Skeletal muscle tissue (tissue), 4 donors: ENCODE measurements around the gene PLD5. TPM values are rescaled to one million over a fixed set of nuclear protein-coding genes. Genes with fewer than 3 reads are reported as not detected.

Experiments
- H3K27ac ChIP-seq: one replicate; pipeline ENCODE4 v1.7.0; 2013; ENCODE audit warnings: mild to moderate bottlenecking, low read depth, low read length, inconsistent platforms
- H3K27me3 ChIP-seq, 3 donors: one replicate each; pipeline ENCODE4 v1.7.0; 2013; ENCODE audit warnings: low read length in 3 of 3; ENCODE audit not compliant: control insufficient read depth in 3 of 3, insufficient read depth in 3 of 3
- H3K36me3 ChIP-seq, 3 donors: one replicate each; pipeline ENCODE4 v1.7.0; 2013; ENCODE audit warnings: low read length in 3 of 3; ENCODE audit not compliant: control insufficient read depth in 3 of 3, insufficient read depth in 3 of 3
- H3K4me1 ChIP-seq, 3 donors: one replicate each; pipeline ENCODE4 v1.7.0; 2013; ENCODE audit warnings: low read length in 3 of 3, mild to moderate bottlenecking in 3 of 3; ENCODE audit not compliant: control insufficient read depth in 3 of 3, insufficient read depth in 3 of 3
- H3K4me3 ChIP-seq, 3 donors: one replicate each; pipeline ENCODE4 v1.7.0; 2013; ENCODE audit warnings: low read length in 3 of 3
- H3K9ac ChIP-seq, 3 donors: one replicate each; pipeline ENCODE4 v1.7.0; 2013; ENCODE audit warnings: low read length in 3 of 3, mild to moderate bottlenecking in 3 of 3, moderate library complexity in 2 of 3, low read depth in 1 of 3
- H3K9me3 ChIP-seq, 3 donors: one replicate each; pipeline ENCODE4 v1.7.0; 2013; ENCODE audit warnings: low read length in 3 of 3; ENCODE audit not compliant: control insufficient read depth in 3 of 3
- total RNA-seq: library from RNA; depleted of rRNA; stranded (reverse); fragments of >200 nt; gene quantifications from one replicate; pipeline ENCODE4 v1.2.3, GENCODE V29; 2014
- donor health status: Osteomylitis.

Gene PLD5
- total RNA-seq, 1 donor from 2014 or later: 0.52 TPM

DNA sequence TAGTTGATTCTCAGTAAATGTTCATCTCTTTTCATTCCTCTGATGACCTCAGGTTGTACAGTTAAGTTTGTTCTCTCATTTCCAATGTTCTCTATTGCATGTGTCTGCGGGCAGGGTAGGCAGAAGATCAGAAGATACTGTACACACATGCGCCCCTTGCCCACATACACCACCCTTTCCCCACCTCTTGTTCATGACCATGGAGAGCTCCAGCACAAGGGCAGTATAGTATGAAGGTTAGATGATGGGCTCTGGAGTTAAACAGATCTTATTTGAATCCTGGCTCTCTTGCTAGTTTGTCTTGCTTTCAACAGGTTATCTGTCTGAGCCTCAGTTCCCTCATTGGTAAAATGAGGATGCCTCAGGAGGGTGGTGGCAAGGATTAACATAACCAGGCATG, 17.8 kb upstream of the PLD5 start:
- Histone ChIP-seq H3K27ac (no peak overlapping the region), H3K27me3 (no peaks in the 10 kb centered on the region), H3K4me3 (no peak overlapping the region), H3K4me1 (no peaks in the 10 kb centered on the region), H3K9ac (no peak overlapping the region), H3K36me3 (no peaks in the 10 kb centered on the region), H3K9me3 (peaks cover 0 to 3% (median 0%) of the 10 kb centered on the region in 3 donors)

DNA sequence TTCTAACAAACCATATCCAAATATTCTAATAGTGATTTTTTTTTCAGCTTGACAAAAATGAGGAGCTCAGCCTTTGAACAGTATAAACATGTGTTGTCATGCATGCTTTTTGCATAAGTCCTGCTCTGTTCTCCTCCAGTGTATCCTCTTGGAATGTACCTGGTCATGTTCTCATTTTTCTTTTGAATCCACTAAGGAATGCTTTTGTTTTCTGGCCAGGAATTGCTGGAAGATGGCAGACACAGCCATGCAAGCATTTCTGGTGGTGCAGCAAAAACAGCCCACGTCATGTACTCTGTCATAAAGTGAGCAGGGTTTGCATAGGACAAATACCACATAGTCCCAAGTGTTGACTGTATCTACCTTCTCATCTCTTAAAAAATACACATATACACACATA, 11.5 kb upstream of the PLD5 start:
- Histone ChIP-seq H3K9ac (no peak overlapping the region), H3K27me3 (no peaks in the 10 kb centered on the region), H3K4me1 (no peaks in the 10 kb centered on the region), H3K4me3 (no peak overlapping the region), H3K27ac (no peak overlapping the region), H3K9me3 (peaks cover 0 to 3% (median 0%) of the 10 kb centered on the region in 3 donors), H3K36me3 (no peaks in the 10 kb centered on the region)

DNA sequence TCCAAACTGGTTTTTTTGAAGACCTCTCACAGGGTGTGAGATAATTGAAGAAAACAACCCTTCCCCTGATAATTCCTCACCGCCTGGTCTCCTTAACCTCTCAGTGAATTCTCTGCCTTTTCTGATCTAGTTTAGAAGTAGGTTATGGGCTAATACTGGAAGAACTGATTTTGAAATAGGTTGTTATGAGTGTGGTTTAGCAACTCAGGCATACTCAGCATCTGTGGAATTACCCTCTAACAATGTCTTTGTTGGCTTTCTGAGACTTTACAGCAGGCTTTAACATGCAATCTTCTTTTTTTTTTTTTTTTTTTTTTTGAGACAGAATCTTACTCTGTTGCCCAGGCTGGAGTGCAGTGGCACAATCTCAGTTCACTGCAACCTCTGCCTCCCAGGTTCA, 10.3 kb upstream of the PLD5 start:
- H3K27me3 ChIP-seq: peaks cover 0 to 2% (median 0%) of the 10 kb centered on the region in 3 donors
- H3K27ac ChIP-seq: no peak overlapping the region
- H3K36me3 ChIP-seq: no peaks in the 10 kb centered on the region
- H3K4me3 ChIP-seq: no peak overlapping the region
- H3K9me3 ChIP-seq: peaks cover 0 to 3% (median 0%) of the 10 kb centered on the region in 3 donors
- H3K4me1 ChIP-seq: no peaks in the 10 kb centered on the region
- no peak overlapping the region for H3K9ac ChIP-seq

DNA sequence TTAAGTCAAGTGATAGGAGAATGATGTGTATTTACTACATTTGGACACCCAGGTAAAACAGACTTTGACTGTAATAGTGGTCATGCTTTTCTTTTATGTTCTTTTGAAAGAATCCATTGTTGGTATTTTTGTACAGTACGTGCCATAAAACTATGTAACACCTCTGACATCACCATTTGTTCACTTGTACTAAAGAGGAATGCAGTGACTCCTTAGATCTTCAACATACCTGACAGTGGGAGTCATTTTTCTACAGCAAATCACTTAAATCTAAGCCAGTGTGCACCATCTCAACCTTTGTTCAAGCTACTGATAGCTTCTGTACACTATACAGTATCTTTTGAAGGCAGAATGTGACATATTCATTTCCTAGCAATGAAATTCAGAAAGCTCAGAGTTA, 6.3 kb upstream of the PLD5 start:
- Histone ChIP-seq H3K9ac (no peak overlapping the region), H3K27ac (no peak overlapping the region), H3K27me3 (peaks cover 3 to 15% (median 4%) of the 10 kb centered on the region in 3 donors), H3K36me3 (no peaks in the 10 kb centered on the region), H3K4me1 (no peaks in the 10 kb centered on the region), H3K9me3 (no peaks in the 10 kb centered on the region), H3K4me3 (no peak overlapping the region)

DNA sequence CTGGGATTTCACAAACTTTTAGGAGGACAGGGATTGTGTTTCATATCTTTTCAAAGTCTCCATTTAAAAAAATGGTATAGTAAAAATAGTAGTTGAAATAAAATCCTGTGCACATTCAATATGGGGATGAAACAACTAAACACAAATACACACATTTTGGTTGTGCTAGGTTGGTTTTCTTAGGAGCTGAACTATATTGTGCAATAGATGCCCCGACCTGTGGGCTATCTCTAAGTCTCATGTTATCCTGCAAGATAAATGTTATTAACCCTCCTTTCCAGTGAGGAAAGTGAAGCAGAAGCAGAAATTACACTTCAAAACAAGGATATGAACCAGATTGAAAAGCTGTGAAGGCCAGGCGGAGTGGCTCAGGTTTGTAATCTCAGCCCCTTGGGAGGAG, 1.3 kb upstream of the PLD5 start:
- Histone ChIP-seq H3K27me3 (peaks cover 36 to 44% (median 38%) of the 10 kb centered on the region in 3 donors), H3K27ac (no peak overlapping the region), H3K9ac (no peak overlapping the region), H3K9me3 (no peaks in the 10 kb centered on the region), H3K36me3 (no peaks in the 10 kb centered on the region), H3K4me3 (no peak overlapping the region), H3K4me1 (peaks cover 12 to 17% (median 16%) of the 10 kb centered on the region in 3 donors)

DNA sequence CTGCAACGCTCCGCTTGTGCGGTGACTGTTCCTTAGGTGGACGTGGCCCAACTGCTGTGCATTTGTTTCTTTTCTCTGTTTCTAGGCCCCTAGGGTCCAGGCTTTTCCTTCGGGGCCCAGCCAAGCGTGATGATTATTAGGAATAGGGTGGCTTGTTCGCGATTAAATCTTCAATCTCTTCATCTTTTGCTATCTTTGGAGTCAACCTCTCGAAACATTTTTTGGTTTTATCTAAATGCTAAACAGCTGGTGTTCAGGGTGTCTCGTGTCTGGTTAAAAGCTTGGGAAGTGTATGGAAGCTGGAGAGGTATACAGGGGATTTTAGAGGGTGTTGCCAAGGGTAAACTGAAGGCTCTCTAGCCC, 844 bp upstream of the PLD5 start:
- no peaks in the 10 kb centered on the region for H3K9me3 ChIP-seq
- peak overlapping the region in 1 of 3 donors; percentile 30 for H3K4me3 ChIP-seq
- H3K4me1 ChIP-seq: peaks cover 12 to 17% (median 16%) of the 10 kb centered on the region in 3 donors
- no peaks in the 10 kb centered on the region for H3K36me3 ChIP-seq
- H3K27ac ChIP-seq: no peak overlapping the region
- H3K27me3 ChIP-seq: peaks cover 36 to 45% (median 38%) of the 10 kb centered on the region in 3 donors
- H3K9ac ChIP-seq: no peak overlapping the region

DNA sequence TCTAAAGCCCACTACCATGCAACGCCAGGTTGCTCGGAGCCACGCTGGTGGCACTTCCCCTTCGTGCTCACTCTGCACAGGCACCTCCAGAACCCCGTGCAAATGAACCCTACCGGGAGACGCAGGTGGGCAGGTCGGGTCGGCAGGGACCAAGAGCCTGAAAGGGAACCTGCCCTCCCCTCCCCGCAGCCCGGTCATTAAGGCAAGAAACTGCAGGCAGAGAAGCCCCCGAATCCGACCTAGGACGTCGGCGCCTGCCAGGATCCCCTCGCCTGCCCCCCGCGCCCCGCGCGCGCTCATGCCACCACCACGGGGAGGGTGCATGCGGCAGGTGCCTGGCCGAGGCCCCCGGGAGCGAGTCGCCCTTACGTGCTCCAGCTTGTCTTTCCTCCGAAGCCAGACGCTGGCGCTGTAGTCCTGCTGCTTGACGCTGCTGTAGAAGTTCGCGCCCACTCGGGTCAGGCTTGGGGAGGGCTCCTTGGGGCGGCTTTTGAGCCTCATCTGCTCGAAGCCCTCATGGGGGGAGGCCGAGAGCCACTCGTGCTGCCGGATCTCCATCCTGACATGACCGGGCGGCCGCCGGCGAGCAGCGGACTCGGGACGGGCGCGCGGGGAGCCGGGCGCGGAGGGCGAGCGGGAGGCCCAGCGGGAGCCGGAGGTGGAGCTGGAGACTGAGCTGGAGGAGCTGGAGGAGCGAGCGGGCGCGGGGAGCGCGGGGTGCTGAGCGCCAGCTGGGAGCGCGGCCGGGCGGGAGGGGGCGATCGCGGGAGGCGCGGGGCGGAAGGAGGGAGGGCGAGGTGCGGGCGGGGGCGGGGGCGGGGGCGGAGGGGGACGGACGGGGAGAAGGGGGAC, 552 bp downstream of the PLD5 start:
- Histone ChIP-seq H3K4me3 (peak overlapping the region; percentile 38 to 45 (median 43)), H3K27ac (no peak overlapping the region), H3K4me1 (peaks cover 12 to 17% (median 16%) of the 10 kb centered on the region in 3 donors), H3K36me3 (no peaks in the 10 kb centered on the region), H3K27me3 (peaks cover 36 to 50% (median 38%) of the 10 kb centered on the region in 3 donors), H3K9ac (no peak overlapping the region), H3K9me3 (no peaks in the 10 kb centered on the region)

DNA sequence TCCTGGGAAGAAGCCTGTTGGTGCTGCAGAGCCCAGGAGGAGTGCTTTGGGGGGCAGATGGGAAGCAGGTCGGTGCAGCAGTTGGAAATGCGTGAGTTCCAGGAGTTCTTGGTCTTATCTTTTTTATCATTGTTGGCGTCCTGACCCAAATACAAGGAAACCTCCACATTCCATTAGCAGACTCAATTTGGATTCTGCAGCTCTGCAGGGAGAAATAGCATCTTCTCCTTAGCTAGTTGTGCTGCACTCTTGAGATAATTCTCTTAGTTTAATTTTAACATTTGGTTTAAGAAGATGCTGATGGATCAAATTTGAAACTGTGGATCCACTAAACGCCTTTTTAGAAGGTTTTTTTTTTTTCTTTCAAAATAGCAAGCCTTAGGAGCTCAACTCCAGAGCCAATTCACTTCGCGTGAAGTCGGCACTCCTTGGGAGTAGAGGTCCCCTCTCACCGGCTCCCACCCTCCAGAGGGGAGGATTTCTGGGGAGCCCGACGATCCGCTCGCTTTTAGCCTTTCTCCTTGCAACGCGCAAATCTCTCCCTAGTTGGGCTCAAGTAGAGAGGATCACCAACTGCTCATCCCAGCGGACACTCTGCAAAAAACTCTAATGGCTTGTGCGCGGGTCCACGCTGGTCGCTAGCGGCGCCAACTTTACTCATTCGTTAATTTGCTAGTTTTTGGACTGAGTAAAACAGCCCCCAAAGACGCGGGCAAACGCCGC, 1.3 kb downstream of the PLD5 start:
- Histone ChIP-seq H3K36me3 (no peaks in the 10 kb centered on the region), H3K4me3 (peak overlapping the region in 2 of 3 donors; percentile 43 to 45), H3K27me3 (peaks cover 36 to 50% (median 38%) of the 10 kb centered on the region in 3 donors), H3K9ac (no peak overlapping the region), H3K4me1 (peaks cover 12 to 17% (median 16%) of the 10 kb centered on the region in 3 donors), H3K27ac (no peak overlapping the region), H3K9me3 (no peaks in the 10 kb centered on the region)

DNA sequence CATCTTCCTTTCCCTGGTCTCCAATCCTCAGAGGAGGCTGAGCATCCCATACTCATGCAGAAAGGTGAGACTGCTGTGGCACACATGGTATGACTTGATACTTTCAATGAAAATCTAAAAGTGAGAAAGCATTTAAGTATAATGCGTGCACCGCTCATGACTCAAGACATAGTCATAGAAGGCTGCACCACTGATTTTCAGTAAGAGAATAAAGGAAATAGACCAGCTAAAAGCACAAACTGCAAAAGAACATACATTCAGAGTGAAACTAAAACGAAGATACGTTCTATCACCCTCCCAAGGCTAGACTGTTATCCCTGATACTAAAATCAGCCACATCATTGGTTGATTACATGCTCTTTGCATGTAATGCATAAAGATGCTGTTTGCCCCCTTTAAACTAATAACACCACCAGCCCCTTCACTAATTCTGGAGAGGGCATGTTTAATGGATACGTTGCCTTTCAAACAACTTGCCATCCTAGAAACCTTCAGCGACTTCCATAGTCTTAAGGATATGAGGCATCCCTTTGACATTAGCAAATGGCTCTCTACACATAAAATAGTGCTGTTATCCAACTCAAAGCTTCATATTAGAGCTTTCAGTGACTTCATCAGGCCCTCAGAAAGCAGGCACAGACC, 2.1 kb downstream of the PLD5 start:
- Histone ChIP-seq H3K9me3 (no peaks in the 10 kb centered on the region), H3K9ac (no peak overlapping the region), H3K27ac (no peak overlapping the region), H3K4me1 (peaks cover 12 to 17% (median 16%) of the 10 kb centered on the region in 3 donors), H3K36me3 (no peaks in the 10 kb centered on the region), H3K4me3 (no peak overlapping the region), H3K27me3 (peaks cover 36 to 50% (median 38%) of the 10 kb centered on the region in 3 donors)
